H7 (cell line): ENCODE results near the gene S100P. TPM values are rescaled to one million over a fixed set of nuclear protein-coding genes. Genes with fewer than 3 reads are reported as not detected.
"Not testable (repeated sequence)": the region's sequence is repeated elsewhere in the genome, so short reads cannot be mapped to it uniquely, and the experiment has no call there.

Experiments
- DNase-seq: peaks from one replicate; pipeline ENCODE4 v3.0.0; 2012
- H3K27me3 ChIP-seq: 2 replicates; pipeline ENCODE4 v1.6.0; 2011; ENCODE audit warnings: mild to moderate bottlenecking, low read length; ENCODE audit not compliant: control insufficient read depth, insufficient read depth
- H3K36me3 ChIP-seq: replicated peaks from 2 replicates; pipeline ENCODE4 v1.5.1; 2011; ENCODE audit warnings: low read length; ENCODE audit not compliant: control insufficient read depth, insufficient read depth
- H3K4me3 ChIP-seq: 2 replicates; pipeline ENCODE4 v1.5.1; 2011; ENCODE audit warnings: low read depth, mild to moderate bottlenecking, control low read depth, low read length, moderate library complexity; ENCODE audit not compliant: insufficient read depth
- total RNA-seq: library from RNA; depleted of rRNA; stranded (reverse); fragments of >200 nt; shearing (Covaris generic); gene quantifications from 2 replicates; pipeline ENCODE4 v1.2.3, GENCODE V29; 2014

The S100P gene
- total RNA-seq, 1 experiment from 2014 or later = not detected

- Histone ChIP-seq H3K36me3 (no peaks in the 10 kb centered on the region), H3K4me3 (no peak overlapping the region), H3K27me3 (peaks cover 7% of the 10 kb centered on the region; the same call in 1 of the 2 replicates)
- DNase-seq = no peak
Observed at GRCh38 chr4:6662591-6662990, 31.1 kb upstream of the S100P start.

- H3K36me3 ChIP-seq = no peaks in the 10 kb centered on the region
- no peak overlapping the region for H3K4me3 ChIP-seq
- H3K27me3 ChIP-seq = peaks cover 7% of the 10 kb centered on the region; the same call in 1 of the 2 replicates
- DNase-seq = no peak
Observed at GRCh38 chr4:6663596-6664393, 29.9 kb upstream of the S100P start.

- Histone ChIP-seq H3K4me3 (no peak overlapping the region), H3K27me3 (no peaks in the 10 kb centered on the region), H3K36me3 (no peaks in the 10 kb centered on the region)
- DNase-seq = no peak
Observed at GRCh38 chr4:6665320-6665654, 28.4 kb upstream of the S100P start.

GRCh38 chr4:6668391-6668790, 25.3 kb upstream of the S100P start:
- Histone ChIP-seq H3K36me3 (no peaks in the 10 kb centered on the region), H3K4me3 (no peak overlapping the region), H3K27me3 (no peaks in the 10 kb centered on the region)
- DNase-seq = no peak

- no peak overlapping the region for H3K4me3 ChIP-seq
- DNase-seq = no peak
- H3K36me3 ChIP-seq = peaks cover 9% of the 10 kb centered on the region
- H3K27me3 ChIP-seq = no peaks in the 10 kb centered on the region
Observed at GRCh38 chr4:6671648-6672047, 22.0 kb upstream of the S100P start.

GRCh38 chr4:6672131-6672530, 21.5 kb upstream of the S100P start:
- no peaks in the 10 kb centered on the region for H3K27me3 ChIP-seq
- no peak overlapping the region for H3K4me3 ChIP-seq
- H3K36me3 ChIP-seq = peaks cover 12% of the 10 kb centered on the region
- DNase-seq = no peak

- H3K4me3 ChIP-seq, DNase-seq, H3K27me3 ChIP-seq: not testable (repeated sequence)
- H3K36me3 ChIP-seq = peaks cover 12% of the 10 kb centered on the region
Observed at GRCh38 chr4:6672541-6673190, 21.0 kb upstream of the S100P start.

- peaks cover 12% of the 10 kb centered on the region for H3K36me3 ChIP-seq
- H3K4me3 ChIP-seq = peak overlapping the region; percentile 74
- DNase-seq, H3K27me3 ChIP-seq: not testable (repeated sequence)
Observed at GRCh38 chr4:6673191-6673659, 20.5 kb upstream of the S100P start.

- Histone ChIP-seq H3K27me3 (no peaks in the 10 kb centered on the region), H3K4me3 (peak overlapping the region; percentile 74), H3K36me3 (peaks cover 12% of the 10 kb centered on the region)
- DNase-seq = peak; percentile 99
Observed at GRCh38 chr4:6673660-6674499, 19.8 kb upstream of the S100P start.

- Histone ChIP-seq H3K27me3 (no peaks in the 10 kb centered on the region), H3K4me3 (peak overlapping the region; percentile 74), H3K36me3 (peaks cover 12% of the 10 kb centered on the region)
- DNase-seq = peak; percentile 80
Observed at GRCh38 chr4:6674500-6675149, 19.1 kb upstream of the S100P start.

GRCh38 chr4:6676722-6677558, 16.7 kb upstream of the S100P start:
- DNase-seq = no peak
- Histone ChIP-seq H3K4me3 (no peak overlapping the region), H3K36me3 (peaks cover 12% of the 10 kb centered on the region), H3K27me3 (no peaks in the 10 kb centered on the region)

- H3K4me3 ChIP-seq = no peak overlapping the region
- H3K36me3 ChIP-seq = peaks cover 10% of the 10 kb centered on the region
- peak; percentile 94 for DNase-seq
- no peaks in the 10 kb centered on the region for H3K27me3 ChIP-seq
Observed at GRCh38 chr4:6680372-6681034, 13.2 kb upstream of the S100P start.

- no peak overlapping the region for H3K4me3 ChIP-seq
- H3K27me3 ChIP-seq = no peaks in the 10 kb centered on the region
- peaks cover 4% of the 10 kb centered on the region for H3K36me3 ChIP-seq
- DNase-seq = peak; percentile 71
Observed at GRCh38 chr4:6681191-6681590, 12.5 kb upstream of the S100P start.
